ENCODE data around the gene DDX52. TPM values are rescaled to one million over a fixed set of nuclear protein-coding genes. Genes with fewer than 3 reads are reported as not detected.

The DDX52 gene
- total RNA-seq, 2 experiments from 2014 or later = 26.3 to 28.0 TPM

- ChIA-PET CTCF (interaction anchor here (1.0 kb wide), 1 partner anchor 120 kb away, joined by 3 read pairs; no protein-coding TSS in a partner anchor), POLR2A (no interaction called here)
- no peaks in the 10 kb centered on the region for H3K9me3 Mint-ChIP-seq
- H3K4me1 Mint-ChIP-seq = no peaks in the 10 kb centered on the region
- H3K4me3 Mint-ChIP-seq = no peak overlapping the region
- DNase-seq = no peak
- H3K27ac Mint-ChIP-seq = no peak overlapping the region
- H3K36me3 Mint-ChIP-seq (ENCODE audit: low read depth) = no peaks in the 10 kb centered on the region
- peaks cover 15% of the 10 kb centered on the region for H3K27me3 Mint-ChIP-seq
These were observed 28.7 kb upstream of the DDX52 start for GRCh38 chr17:37671824-37672547.

GRCh38 chr17:37671028-37671823, 28.0 kb upstream of the DDX52 start:
- H3K27me3 Mint-ChIP-seq = peaks cover 8% of the 10 kb centered on the region
- no peak for DNase-seq
- POLR2A ChIA-PET = no interaction called here
- H3K4me3 Mint-ChIP-seq = no peak overlapping the region
- H3K27ac Mint-ChIP-seq = no peak overlapping the region
- H3K9me3 Mint-ChIP-seq = no peaks in the 10 kb centered on the region
- CTCF ChIA-PET = interaction anchor here (1.0 kb wide), 1 partner anchor 120 kb away, joined by 3 read pairs; no protein-coding TSS in a partner anchor
- no peaks in the 10 kb centered on the region for H3K36me3 Mint-ChIP-seq (ENCODE audit: low read depth)
- H3K4me1 Mint-ChIP-seq = no peaks in the 10 kb centered on the region

- CTCF ChIA-PET = no interaction called here
- POLR2A ChIA-PET = no interaction called here
- DNase-seq = no peak
- no peaks in the 10 kb centered on the region for H3K9me3 Mint-ChIP-seq
- no peak overlapping the region for H3K4me3 Mint-ChIP-seq
- peaks cover 5% of the 10 kb centered on the region for H3K27me3 Mint-ChIP-seq
- H3K27ac Mint-ChIP-seq = no peak overlapping the region
- no peaks in the 10 kb centered on the region for H3K4me1 Mint-ChIP-seq
- H3K36me3 Mint-ChIP-seq (ENCODE audit: low read depth) = no peaks in the 10 kb centered on the region
These were observed 23.8 kb upstream of the DDX52 start for GRCh38 chr17:37667039-37667438.

GRCh38 chr17:37664214-37664613, 21.0 kb upstream of the DDX52 start:
- Mint-ChIP-seq H3K36me3 (ENCODE audit: low read depth) (no peaks in the 10 kb centered on the region), H3K4me1 (no peaks in the 10 kb centered on the region), H3K27me3 (peaks cover 16% of the 10 kb centered on the region), H3K4me3 (no peak overlapping the region), H3K27ac (no peak overlapping the region), H3K9me3 (no peaks in the 10 kb centered on the region)
- DNase-seq = no peak
- POLR2A ChIA-PET = no interaction called here
- CTCF ChIA-PET = no interaction called here

GRCh38 chr17:37662353-37662752, 19.1 kb upstream of the DDX52 start:
- H3K9me3 Mint-ChIP-seq = no peaks in the 10 kb centered on the region
- no peak for DNase-seq
- H3K36me3 Mint-ChIP-seq (ENCODE audit: low read depth) = no peaks in the 10 kb centered on the region
- ChIA-PET CTCF (interaction anchor here (0.7 to 1.5 kb wide), 2 partner anchors 16 to 129 kb away, joined by 3 read pairs; no protein-coding TSS in a partner anchor), POLR2A (no interaction called here)
- H3K4me1 Mint-ChIP-seq = no peaks in the 10 kb centered on the region
- H3K4me3 Mint-ChIP-seq = no peak overlapping the region
- H3K27ac Mint-ChIP-seq = no peak overlapping the region
- H3K27me3 Mint-ChIP-seq = peaks cover 13% of the 10 kb centered on the region

- Mint-ChIP-seq H3K4me3 (no peak overlapping the region), H3K27me3 (peaks cover 13% of the 10 kb centered on the region), H3K4me1 (no peaks in the 10 kb centered on the region), H3K9me3 (no peaks in the 10 kb centered on the region), H3K36me3 (ENCODE audit: low read depth) (no peaks in the 10 kb centered on the region), H3K27ac (no peak overlapping the region)
- no peak for DNase-seq
- ChIA-PET CTCF (interaction anchor here (0.6 to 1.5 kb wide), 3 partner anchors 17 to 154 kb away, joined by 3 to 5 read pairs (median 3); no protein-coding TSS in a partner anchor), POLR2A (no interaction called here)
These were observed 18.3 kb upstream of the DDX52 start for GRCh38 chr17:37661400-37662014.

GRCh38 chr17:37659925-37660324, 16.7 kb upstream of the DDX52 start:
- no peak for DNase-seq
- H3K4me3 Mint-ChIP-seq = no peak overlapping the region
- peaks cover 13% of the 10 kb centered on the region for H3K27me3 Mint-ChIP-seq
- no peak overlapping the region for H3K27ac Mint-ChIP-seq
- no peaks in the 10 kb centered on the region for H3K4me1 Mint-ChIP-seq
- no peaks in the 10 kb centered on the region for H3K36me3 Mint-ChIP-seq (ENCODE audit: low read depth)
- H3K9me3 Mint-ChIP-seq = no peaks in the 10 kb centered on the region
- POLR2A ChIA-PET = no interaction called here
- CTCF ChIA-PET = interaction anchor here (0.9 to 1.2 kb wide), 2 partner anchors 37 to 156 kb away, joined by 3 read pairs; no protein-coding TSS in a partner anchor

GRCh38 chr17:37657202-37657601, 14.0 kb upstream of the DDX52 start:
- DNase-seq = no peak
- ChIA-PET CTCF (interaction anchor here (1.4 kb wide), 1 partner anchor 283 kb away, joined by 3 read pairs; no protein-coding TSS in a partner anchor), POLR2A (interaction anchor here (0.6 kb wide), 1 partner anchor 159 kb away, joined by 3 read pairs; no protein-coding TSS in a partner anchor)
- Mint-ChIP-seq H3K4me3 (no peak overlapping the region), H3K27me3 (peaks cover 20% of the 10 kb centered on the region), H3K4me1 (no peaks in the 10 kb centered on the region), H3K27ac (no peak overlapping the region), H3K9me3 (no peaks in the 10 kb centered on the region), H3K36me3 (ENCODE audit: low read depth) (no peaks in the 10 kb centered on the region)

GRCh38 chr17:37651849-37652248, 8.6 kb upstream of the DDX52 start:
- no peak overlapping the region for H3K27ac Mint-ChIP-seq
- DNase-seq = no peak
- H3K4me1 Mint-ChIP-seq = peaks cover 13% of the 10 kb centered on the region
- ChIA-PET POLR2A (no interaction called here), CTCF (no interaction called here)
- no peaks in the 10 kb centered on the region for H3K36me3 Mint-ChIP-seq (ENCODE audit: low read depth)
- H3K4me3 Mint-ChIP-seq = no peak overlapping the region
- no peaks in the 10 kb centered on the region for H3K9me3 Mint-ChIP-seq
- H3K27me3 Mint-ChIP-seq = peaks cover 50% of the 10 kb centered on the region

- DNase-seq = no peak
- Mint-ChIP-seq H3K27me3 (peaks cover 64% of the 10 kb centered on the region), H3K27ac (no peak overlapping the region), H3K4me3 (no peak overlapping the region), H3K36me3 (ENCODE audit: low read depth) (no peaks in the 10 kb centered on the region), H3K4me1 (peaks cover 13% of the 10 kb centered on the region), H3K9me3 (no peaks in the 10 kb centered on the region)
- CTCF ChIA-PET = interaction anchor here (0.6 to 1.8 kb wide), 5 partner anchors 118 to 1032 kb away, joined by 3 to 6 read pairs (median 4); no protein-coding TSS in a partner anchor
- POLR2A ChIA-PET = no interaction called here
These were observed 7.3 kb upstream of the DDX52 start for GRCh38 chr17:37650419-37651003.

- Mint-ChIP-seq H3K9me3 (no peaks in the 10 kb centered on the region), H3K27me3 (peaks cover 74% of the 10 kb centered on the region), H3K4me3 (no peak overlapping the region), H3K27ac (no peak overlapping the region), H3K36me3 (ENCODE audit: low read depth) (no peaks in the 10 kb centered on the region), H3K4me1 (peaks cover 21% of the 10 kb centered on the region)
- ChIA-PET POLR2A (interaction anchor here (0.6 kb wide), 1 partner anchor 22 kb away, joined by 3 read pairs; no protein-coding TSS in a partner anchor), CTCF (interaction anchor here (1.1 to 1.2 kb wide), 2 partner anchors 9 to 168 kb away, joined by 5 to 7 read pairs; no protein-coding TSS in a partner anchor)
- DNase-seq = no peak
These were observed 5.3 kb upstream of the DDX52 start for GRCh38 chr17:37648555-37648954.

GRCh38 chr17:37647856-37648255, 4.6 kb upstream of the DDX52 start:
- Mint-ChIP-seq H3K4me1 (peaks cover 24% of the 10 kb centered on the region), H3K27ac (no peak overlapping the region), H3K36me3 (ENCODE audit: low read depth) (peaks cover under 1% of the 10 kb centered on the region), H3K9me3 (no peaks in the 10 kb centered on the region), H3K27me3 (peaks cover 70% of the 10 kb centered on the region), H3K4me3 (no peak overlapping the region)
- ChIA-PET POLR2A (no interaction called here), CTCF (interaction anchor here (1.1 to 1.2 kb wide), 2 partner anchors 10 to 169 kb away, joined by 5 to 7 read pairs; no protein-coding TSS in a partner anchor)
- DNase-seq = no peak
